HG03175 (cell line): ENCODE results near the gene MIPEP.
"Not testable (repeated sequence)": the region's sequence is repeated elsewhere in the genome, so short reads cannot be mapped to it uniquely, and the experiment has no call there.

Source experiments
- ATAC-seq: cut with Tn5 transposase; IDR thresholded peaks from one replicate; pipeline ENCODE4 v1.9.1; 2021; ENCODE audit warnings: mild to moderate bottlenecking, moderate library complexity; ENCODE audit not compliant: unreplicated experiment

MIPEP gene

DNA sequence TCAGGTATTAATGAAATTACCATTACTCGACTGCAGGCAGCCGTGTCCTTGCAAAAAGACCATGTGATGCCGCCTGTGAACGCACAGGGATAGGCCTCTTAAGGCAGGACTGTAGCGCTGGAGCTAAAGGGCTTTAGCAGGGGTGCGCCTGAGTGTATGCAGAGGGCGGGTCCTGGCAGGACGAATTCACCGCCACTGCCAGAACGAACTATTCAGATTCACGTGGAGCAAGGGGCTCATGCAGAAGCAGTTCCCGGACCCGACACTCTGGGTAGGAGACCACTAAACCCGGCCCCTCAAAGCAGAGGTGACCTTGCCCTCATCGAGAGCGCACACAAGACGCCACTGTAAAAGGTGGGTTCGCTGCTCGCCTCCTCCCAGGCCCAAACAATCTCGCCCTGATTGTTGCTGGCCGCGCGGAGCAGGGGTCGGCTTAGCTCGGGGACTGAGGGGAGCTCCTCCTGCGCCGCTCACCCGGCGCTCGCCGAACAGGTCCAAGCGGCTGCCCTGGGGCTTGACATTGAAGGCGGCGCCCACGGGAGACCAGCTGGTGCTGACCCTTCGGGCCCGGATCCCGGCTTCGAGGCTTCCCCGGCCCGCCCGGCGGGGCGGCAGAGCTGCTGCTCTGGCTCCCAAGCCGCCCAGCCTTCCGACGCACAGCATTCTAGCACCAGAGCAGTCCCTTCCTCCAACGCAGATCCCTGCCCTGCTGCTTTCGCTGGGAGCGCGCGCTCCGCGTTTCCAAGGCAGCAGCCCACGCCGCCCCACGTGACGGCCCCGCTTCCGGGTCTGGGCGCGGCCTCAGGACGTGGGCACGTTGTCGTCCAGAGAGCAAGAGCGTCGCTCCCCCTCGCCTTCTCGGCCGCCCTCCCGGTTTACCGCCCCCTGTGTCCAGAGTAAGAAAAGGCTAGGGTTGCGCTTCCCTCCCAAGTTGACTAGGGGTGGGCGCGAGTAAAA lies at the start of gene MIPEP:
Gene MIPEP (minus strand): TSS at position 743 of the 957 bp plus-strand sequence. CDS start 80 bp downstream, at position 663.
- peak; percentile 95 for ATAC-seq

DNA sequence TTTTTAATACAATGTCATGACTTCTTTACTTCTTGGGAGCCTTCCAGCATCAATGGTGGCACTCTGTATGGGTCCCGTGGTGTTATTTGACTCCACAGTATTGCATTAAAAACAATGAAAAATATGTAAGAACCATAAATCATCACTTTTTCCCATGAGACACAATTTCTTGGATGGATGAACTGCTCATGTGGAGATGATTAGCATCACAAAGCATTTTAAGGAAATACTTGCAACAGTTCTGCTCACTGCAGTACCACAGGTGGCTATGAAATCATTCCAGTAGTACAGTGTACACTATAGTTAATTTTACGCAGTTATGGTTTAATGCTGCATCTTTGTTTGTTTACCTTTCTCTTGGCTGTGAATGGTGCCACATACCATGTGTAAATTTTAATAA lies 45.3 kb upstream of the MIPEP start:
- no peak for ATAC-seq

DNA sequence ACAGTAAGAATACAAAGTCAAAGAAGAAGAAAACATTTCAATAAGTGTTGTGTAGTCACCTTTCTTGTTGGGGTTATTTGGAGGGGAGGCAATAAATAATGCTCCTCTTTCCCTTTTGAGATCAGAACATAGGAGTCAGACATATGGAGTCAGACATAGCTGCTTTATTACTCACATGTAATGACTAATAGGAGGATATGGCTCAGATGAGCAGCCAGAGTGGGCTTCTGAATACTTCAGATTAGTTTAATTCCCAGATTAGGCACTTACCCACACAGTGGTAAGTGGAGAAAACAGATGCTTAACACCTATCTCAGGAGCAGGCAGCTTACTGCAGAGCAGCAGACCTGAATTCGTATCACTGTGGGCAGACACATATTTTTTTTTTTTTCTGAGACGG lies 39.8 kb upstream of the MIPEP start:
- ATAC-seq, result no peak

DNA sequence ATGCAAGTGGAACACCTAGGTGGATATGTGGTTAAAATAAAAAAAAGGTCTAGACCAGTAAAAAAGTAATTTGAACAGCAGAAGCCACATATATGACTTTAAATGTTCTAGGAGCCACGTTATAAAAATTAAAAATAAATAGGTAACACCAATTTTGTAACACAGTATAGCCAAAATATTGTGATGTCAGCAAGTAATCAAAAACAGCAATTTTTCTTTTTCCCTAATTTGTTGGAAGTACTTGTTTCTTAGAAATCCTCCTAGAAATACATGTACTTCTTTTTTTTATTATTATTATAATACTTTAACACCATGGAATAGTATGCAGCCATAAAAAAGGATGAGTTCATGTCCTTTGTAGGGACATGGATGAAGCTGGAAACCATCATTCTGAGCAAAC lies 33.8 kb upstream of the MIPEP start:
- no peak for ATAC-seq

DNA sequence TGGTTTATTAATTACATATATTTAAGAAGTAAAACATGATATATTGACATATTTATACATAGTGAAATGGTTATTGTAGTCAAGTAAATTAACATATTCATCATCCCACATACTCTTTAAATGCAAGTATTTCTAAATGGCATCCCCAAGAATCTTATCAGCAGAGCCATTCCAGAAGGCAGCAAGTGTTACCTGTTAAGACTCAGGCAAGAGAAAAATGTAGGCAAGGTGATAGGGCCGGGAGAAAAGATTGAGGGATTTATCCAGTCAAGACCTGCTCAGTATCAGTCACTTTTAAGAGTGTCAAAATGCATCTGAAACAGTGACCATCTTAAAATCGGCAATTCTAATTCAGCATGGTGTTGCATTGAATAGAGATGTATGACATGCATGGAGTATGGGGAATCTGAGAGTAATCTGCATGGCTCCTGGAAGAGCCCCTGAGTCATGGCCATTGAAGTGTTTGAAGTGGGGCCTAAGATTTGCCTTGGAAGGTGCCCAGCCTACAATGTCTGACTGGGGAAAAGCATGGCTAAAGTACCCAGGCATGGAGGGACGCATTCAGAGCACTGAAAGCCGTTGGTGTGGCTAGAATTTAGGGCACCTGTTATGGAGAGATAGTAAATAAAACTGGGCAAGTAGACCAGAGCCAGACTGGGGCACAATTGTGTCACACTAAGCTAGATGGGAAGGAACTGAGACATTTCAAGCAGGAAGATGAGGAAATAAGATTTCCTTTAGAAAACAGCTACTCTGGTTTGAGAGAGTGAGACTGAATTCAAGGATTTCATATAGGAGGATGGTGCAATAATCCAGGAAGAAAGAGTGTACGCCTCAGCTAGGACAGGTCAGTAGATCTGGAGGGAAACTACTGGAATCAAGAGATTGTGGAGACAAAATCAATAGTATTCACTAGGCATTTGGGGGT lies 33.1 kb upstream of the MIPEP start:
- ATAC-seq, result no peak

DNA sequence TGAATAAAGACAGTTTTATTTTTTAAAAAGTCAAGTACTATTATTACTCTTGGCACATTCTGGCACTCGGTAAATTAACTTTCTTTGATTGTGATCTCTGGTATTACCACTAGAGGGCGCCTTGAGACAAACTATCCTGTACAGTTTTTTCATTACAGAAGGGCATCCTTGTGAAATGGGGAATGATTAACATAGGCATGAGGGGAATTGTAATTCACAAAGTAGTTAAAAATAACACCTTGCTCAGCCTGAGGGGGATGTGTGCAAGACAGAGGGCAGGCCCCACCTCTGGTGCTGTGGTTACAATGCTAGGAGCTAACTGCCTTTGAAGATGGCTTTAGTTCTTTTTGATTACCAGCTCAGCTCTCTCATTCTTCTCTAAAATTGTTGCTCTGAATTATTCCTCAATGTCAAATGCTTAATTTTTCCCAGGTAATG lies 32.3 kb upstream of the MIPEP start:
- no peak for ATAC-seq

DNA sequence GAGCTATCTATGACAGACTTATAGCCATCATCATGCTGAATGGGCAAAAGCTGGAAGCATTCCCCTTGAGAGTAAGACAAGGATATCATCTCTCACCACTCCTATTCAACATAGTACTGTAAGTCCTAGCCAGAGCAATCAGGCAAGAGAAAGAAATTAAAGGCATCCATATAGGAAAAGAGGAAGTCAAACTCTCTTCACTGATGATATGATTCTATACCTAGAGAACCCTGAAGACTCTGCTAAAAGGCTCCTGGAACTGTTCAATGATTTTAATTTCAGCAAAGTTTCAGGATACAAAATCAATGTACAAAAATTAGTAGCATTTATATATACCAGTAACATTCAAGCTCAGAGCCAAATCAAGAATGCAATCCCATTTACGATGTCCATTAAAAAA lies 29.8 kb upstream of the MIPEP start:
- ATAC-seq, result no peak

DNA sequence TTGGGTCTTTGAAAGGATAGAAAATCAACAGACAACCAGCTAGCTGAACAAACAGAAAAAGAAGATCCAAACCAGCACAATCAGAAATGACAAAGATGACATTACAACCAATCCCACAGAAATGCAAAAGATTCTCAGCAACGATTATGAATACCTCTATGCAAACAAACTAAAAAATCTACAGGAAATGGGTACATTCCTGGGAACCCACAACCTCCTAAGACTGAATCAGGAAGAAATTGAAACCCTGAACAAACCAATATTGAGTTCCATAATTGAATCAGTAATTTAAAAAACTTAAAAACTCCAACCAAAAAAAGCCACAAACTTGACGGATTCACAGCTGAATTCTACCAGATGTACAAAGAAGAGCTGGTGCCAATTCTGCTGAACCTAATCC lies 29.0 kb upstream of the MIPEP start:
- ATAC-seq, result no peak

DNA sequence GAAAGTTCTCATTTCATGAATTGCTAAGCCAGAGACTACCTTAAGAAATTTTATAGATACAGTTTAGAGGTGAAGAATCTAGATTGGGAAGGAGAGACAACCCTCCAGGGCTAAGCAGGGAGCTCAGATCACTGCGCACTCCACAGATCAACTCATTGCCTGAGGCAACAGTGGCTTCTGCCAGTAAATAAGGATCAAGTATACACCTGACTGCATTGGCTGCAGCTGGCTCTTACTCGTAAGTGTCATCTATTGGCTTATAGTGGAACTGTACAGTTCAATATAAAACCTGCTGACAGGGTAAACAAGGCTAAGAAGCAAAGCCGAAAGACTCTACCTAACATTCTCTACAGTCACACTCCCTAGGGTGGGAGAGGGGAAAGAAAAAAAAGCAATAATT lies 26.1 kb upstream of the MIPEP start:
- no peak for ATAC-seq

DNA sequence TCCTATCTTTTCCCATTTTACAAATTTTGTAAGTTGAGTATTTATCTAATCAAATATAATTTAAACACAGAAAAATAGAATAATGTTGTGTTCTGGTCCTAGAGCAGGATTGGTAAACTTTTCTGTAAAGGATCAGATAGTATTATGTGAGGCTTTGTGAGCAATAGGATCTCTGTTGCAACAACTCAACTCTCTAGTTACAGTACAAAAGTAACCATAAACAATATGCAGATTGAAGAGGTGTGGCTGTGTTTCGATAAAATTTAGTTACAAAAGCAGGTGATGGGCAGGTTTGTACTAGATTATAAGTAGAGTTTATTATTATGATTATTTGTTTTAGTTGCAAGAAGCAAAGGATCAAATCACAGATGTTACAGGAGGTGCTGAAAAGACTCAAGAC lies 23.3 kb upstream of the MIPEP start:
- ATAC-seq, result no peak

DNA sequence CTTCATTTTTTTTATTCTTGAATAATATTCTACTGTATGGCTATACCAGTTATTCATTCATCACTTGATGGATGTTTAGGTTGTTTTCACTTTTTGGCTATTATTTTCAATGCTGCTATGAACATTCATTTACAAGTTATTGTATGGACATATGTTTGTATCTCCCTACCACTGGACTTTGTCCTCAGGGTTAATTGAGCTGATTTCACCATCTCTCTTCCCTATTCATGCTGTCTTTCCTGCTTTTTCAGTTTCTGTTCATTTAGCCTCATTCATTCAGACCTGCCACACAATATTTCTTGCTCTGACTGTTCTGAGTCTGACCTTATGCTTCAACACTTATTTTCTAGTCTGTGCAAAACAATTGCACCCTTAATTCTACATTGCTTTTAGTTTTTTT lies 20.4 kb upstream of the MIPEP start:
- ATAC-seq, result no peak

DNA sequence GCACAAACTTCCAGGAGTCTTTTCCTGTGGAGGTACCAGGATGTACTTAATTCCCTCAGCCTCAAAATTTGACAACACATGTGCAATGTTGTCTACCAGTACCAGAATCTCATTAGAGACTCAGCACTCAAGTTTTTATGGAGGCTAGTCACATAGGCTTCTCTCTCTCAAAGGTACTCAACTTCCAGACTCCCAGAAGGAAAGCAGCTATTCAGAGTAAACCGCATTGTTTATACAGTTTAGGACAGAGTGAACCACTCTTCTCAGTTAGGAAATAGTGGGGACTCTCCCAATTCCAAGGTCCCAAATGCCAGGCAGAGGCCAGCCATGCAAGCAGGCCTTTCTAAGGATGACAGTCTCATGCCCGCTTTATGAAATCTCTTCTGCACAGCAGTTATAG lies 16.6 kb upstream of the MIPEP start:
- ATAC-seq, result no peak

DNA sequence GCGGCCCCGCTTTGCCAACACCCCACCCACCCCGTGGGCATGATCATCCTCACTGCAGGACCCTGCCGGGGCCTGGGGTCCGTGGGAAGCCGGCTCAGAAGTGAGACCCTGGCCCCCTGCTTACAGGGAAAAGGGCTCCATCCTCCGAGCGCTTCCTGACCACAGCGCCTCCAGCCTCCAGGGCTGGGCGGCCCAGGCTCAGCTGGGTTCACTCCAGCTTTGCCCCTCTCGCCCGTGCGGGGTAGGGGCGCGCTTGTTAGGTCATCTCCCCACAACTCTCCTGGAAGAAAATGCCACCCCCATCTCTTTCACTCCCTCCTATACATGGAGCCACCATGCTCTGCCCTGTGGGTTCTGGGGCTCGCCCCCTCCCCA lies 14.7 kb upstream of the MIPEP start:
- no peak for ATAC-seq

DNA sequence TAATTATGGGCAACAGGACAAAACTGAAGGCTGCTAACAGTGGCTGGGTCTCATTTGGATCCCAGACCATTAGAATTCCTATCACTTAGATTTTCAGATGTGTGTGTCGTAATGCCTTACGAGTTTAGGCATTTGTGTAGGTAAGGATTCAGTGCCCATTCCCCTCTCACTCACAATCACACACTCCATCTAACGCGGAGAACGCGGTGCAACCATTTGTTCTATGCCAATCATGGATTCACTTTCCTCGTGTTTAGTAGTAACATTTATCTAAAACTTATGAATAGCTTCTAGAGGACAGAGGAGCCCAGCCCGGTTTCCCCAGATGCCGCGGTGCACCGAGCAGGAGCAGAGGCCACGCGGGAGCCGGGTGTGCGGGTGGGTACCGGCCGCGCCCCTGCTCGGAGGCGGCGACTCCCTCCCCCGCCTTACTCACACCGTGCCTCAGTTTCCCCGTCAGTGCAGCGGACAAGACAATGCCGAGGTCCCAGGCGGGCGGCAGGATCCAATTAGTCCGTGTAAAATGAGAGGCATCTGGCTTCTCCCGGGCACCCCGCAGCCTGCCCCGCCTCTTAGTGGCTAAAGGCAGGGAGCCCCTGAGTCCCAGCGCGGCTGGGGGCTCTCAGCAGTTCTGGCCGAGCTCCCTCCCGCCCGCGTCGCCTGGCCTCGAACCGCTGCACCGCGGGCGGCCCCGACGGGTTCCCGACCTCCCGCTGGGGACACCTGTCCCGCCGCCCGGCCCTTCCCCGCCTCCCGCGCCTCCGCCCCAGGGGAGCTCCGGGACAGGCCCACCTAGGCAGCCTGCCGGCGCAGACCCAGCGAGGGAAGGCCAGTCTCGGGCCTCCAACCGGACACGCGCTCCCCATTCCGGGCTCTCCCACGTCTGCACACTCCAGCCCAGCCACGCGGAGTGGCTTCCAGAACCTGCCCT lies 14.0 kb upstream of the MIPEP start:
- ATAC-seq, result no peak

DNA sequence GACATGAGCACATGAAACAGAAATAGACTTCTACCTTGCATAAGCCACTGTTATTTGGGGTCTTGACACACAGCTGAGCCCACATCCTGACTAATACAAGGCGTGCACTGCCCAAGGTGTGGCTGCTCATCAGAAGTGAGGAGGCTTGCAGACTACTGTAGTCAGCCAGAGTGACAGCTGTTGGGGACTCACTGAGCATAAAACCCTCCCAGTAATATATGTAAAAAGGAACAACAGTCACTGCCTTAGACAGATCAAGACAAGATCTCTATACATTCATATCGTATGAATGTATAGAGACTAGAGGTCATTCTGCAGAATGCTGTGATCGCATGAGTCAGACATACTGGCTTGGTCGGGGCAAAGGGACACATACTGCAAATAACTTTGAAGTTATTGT lies 12.2 kb upstream of the MIPEP start:
- ATAC-seq, result no peak

DNA sequence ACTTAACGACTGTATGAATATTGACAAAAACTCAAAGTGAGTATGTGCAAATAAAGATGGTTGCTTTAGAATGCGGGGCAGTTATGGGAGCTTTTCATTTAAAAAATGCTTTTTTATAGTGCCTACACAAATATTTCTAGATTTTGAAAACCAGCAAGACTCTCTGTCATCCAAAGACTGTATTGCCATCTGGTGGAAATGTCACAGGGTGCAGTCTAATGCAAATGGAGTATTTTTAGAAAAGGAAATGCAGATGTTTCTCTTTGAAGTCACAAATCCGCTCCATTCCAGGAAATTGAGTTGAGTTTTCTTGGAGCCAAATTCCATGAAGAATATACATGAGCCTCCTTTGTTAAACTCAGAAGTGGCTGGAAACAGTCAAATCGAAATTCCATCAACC lies 10.4 kb upstream of the MIPEP start:
- ATAC-seq, result no peak

DNA sequence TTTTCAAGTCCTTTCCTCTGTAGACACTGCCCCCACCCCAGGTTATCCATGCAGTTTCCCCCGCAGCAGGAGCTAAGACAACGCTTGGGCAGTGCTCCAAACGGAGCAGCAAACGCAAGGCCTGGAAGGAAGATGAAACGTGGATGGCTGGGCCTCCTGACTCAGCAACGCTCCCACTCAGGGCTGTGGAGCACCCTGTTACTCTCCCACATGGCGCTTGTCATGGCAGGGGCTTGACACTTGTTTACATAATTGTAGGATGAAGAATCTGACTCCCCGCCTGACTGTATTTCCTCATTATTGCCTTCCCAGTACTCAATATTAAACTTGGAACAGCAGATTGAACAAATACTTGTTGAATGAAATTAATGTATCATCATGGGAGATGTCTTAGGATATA lies 8.9 kb upstream of the MIPEP start:
- no peak for ATAC-seq

DNA sequence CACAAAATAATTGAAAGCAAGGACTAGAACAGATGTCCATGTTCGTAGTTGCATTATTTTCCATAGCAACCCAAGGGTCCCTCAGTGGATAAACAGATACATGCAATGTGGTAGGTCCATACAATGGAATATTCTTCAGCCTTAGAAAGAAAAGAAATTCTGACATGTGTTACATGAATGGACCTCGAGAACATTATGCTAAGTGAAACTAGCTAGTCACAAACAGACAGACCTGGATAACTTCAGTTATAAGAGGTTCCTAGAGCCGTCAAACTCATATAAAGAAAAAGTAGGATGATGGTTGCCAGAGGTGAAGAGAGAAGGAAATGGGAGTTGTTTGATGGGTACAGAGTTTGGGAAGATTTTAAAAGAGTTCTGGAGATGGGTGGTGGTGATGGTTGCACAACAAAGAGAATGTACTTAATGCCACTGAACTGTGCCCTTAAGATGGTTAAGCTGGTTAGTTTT lies 8.3 kb upstream of the MIPEP start, which contains the start of gene C1QTNF9B:
Gene C1QTNF9B (minus strand): TSS at position 51 of the 468 bp plus-strand sequence.
- ATAC-seq, result not testable (repeated sequence)

DNA sequence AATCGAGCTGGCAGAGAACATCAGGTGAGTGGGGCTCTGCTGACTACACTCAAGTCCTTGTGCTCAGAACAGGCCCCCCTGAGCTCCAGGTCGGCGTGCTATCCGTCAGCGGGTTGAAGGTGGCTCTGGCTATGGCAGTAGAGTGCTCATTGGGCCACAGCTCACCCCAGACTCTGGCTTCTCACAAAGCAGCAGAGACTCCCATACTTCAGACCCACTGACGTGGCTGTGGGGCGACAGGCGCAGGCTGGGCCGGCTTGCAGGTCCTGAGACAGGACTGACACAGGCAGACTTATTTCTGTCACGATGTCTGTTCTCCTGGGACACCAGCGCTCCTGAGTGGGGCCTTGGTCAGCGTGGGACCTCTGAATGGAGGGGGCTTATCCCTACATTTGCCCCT lies 5.5 kb upstream of the MIPEP start:
- not testable (repeated sequence) for ATAC-seq

DNA sequence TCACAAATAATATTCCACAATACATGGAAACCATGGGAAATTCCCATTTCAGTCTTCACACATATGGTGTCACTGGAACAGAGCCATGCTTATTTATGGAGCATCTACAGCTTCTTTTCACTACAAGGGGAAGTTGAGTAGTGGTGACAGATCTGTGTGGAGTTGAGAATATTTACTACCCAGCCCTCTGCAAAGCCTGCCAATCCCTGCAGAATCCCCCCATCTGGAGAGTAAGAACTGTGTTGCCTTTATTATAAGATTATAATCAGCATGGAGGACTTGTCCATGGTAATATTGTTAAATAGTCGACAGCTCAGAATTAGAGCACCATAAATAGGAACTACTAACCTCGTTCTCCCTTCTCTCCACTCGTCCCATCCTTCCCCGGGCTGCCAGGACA lies 4.6 kb upstream of the MIPEP start:
- ATAC-seq, result not testable (repeated sequence)
